PFSK-1 (cell line): ENCODE data around the gene MAGI1.

Experiments used
- FOXP2 ChIP-seq: optimal IDR thresholded peaks from 2 replicates; pipeline ENCODE3; 2011; ENCODE audit warnings: borderline replicate concordance, control low read depth, inconsistent platforms; ENCODE audit not compliant: insufficient read depth; ENCODE audit errors: extremely low read length, extremely low read depth
- POLR2AphosphoS5 ChIP-seq: IDR thresholded peaks from 2 replicates; pipeline ENCODE4 v1.6.1; 2012; ENCODE audit warnings: low read depth, mild to moderate bottlenecking, control low read depth, low read length, moderate library complexity
- SIN3A ChIP-seq: IDR thresholded peaks from 2 replicates; pipeline ENCODE4 v1.6.1; 2012; ENCODE audit warnings: mild to moderate bottlenecking, low read length, moderate library complexity, borderline replicate concordance; ENCODE audit not compliant: insufficient read depth
- TAF1 ChIP-seq: IDR thresholded peaks from 2 replicates; pipeline ENCODE4 v1.6.1; 2012; ENCODE audit warnings: low read length, control low read depth, borderline replicate concordance; ENCODE audit not compliant: insufficient read depth
- TF ChIP-seq, protein P1 (sequence below), 2 experiments: IDR thresholded peaks; 2 replicates each; pipeline versions ENCODE4 v1.6.1 to v1.8.0; 2011 to 2012; ENCODE audit warnings: low read depth in 2 of 2, low read length in 2 of 2, control low read depth in 1 of 2, inconsistent platforms in 1 of 2, mild to moderate bottlenecking in 1 of 2, moderate library complexity in 1 of 2; ENCODE audit not compliant: insufficient read depth in 1 of 2

Gene MAGI1

DNA sequence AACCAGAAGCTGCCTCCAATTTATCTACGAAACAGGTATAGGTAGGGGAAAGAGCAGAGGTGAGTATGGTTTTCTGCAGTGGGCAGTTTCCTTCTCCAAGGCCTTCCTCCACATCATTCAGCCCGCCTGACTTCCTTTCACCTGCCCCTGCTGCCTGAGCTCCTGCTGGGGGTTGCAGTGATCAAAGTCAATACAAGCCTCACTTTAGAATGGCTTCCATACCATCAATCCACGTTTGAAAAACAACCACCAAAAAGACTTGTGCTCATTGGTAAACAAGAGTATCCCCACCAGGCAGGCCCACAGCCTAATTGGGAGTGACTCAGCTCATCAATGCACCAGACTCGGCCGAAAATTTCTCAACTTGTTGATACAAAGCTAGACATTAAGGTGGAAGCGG lies 159.9 kb downstream of the MAGI1 start:
- TF ChIP-seq TAF1 (no peak), SIN3A (no peak), POLR2AphosphoS5 (no peak), FOXP2 (no peak)
- TF ChIP-seq, protein P1, sequence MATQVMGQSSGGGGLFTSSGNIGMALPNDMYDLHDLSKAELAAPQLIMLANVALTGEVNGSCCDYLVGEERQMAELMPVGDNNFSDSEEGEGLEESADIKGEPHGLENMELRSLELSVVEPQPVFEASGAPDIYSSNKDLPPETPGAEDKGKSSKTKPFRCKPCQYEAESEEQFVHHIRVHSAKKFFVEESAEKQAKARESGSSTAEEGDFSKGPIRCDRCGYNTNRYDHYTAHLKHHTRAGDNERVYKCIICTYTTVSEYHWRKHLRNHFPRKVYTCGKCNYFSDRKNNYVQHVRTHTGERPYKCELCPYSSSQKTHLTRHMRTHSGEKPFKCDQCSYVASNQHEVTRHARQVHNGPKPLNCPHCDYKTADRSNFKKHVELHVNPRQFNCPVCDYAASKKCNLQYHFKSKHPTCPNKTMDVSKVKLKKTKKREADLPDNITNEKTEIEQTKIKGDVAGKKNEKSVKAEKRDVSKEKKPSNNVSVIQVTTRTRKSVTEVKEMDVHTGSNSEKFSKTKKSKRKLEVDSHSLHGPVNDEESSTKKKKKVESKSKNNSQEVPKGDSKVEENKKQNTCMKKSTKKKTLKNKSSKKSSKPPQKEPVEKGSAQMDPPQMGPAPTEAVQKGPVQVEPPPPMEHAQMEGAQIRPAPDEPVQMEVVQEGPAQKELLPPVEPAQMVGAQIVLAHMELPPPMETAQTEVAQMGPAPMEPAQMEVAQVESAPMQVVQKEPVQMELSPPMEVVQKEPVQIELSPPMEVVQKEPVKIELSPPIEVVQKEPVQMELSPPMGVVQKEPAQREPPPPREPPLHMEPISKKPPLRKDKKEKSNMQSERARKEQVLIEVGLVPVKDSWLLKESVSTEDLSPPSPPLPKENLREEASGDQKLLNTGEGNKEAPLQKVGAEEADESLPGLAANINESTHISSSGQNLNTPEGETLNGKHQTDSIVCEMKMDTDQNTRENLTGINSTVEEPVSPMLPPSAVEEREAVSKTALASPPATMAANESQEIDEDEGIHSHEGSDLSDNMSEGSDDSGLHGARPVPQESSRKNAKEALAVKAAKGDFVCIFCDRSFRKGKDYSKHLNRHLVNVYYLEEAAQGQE (IDR thresholded peaks at IDR 0.05; ENCODE audit: insufficient read depth in 1 of 2, low read depth in 2 of 2, low read length in 2 of 2) = no peak

DNA sequence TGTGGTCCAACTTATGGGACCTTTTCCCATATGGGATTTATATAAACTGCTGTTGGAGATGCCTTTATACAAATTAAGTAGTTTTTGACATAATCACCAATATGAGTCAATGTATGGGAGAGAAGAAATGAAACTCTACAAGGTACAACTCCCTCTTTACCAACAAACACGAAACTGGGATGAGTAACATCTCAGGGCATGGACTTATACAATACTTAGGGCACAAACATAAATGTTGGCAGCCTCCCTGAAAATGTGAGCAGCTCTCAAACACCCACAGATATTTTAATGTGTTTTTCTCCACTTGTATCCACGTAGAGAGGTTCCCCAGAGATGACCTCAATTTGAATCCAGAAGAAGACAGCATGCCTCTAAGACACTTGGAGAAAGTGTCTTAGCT lies 161.6 kb downstream of the MAGI1 start:
- TF ChIP-seq TAF1 = no peak
- TF ChIP-seq POLR2AphosphoS5 = no peak
- no peak for TF ChIP-seq SIN3A
- no peak for TF ChIP-seq FOXP2
- TF ChIP-seq, protein P1 (IDR thresholded peaks at IDR 0.05; ENCODE audit: insufficient read depth in 1 of 2, low read depth in 2 of 2, low read length in 2 of 2) = no peak

DNA sequence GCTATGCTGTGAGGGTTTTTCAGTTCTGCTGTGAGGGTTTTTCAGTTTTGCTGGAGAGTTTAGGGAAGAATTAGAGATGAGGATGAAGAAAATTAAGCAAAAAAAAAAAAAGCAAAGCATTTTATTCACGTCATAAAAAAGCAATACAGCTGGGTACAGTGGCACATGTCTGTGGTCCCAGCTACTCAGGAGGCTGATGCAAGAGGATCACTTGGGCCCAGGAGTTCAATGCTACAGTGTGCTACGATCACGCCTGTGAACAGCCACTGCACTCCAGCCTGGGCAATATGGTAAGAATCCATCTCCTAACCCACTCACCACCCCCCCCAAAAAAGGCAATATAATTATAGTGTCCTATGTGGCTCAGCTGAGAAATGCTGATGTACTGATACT lies 162.7 kb downstream of the MAGI1 start:
- TF ChIP-seq, protein P1 (IDR thresholded peaks at IDR 0.05; ENCODE audit: insufficient read depth in 1 of 2, low read depth in 2 of 2, low read length in 2 of 2) = no peak
- no peak for TF ChIP-seq TAF1
- TF ChIP-seq POLR2AphosphoS5 = no peak

DNA sequence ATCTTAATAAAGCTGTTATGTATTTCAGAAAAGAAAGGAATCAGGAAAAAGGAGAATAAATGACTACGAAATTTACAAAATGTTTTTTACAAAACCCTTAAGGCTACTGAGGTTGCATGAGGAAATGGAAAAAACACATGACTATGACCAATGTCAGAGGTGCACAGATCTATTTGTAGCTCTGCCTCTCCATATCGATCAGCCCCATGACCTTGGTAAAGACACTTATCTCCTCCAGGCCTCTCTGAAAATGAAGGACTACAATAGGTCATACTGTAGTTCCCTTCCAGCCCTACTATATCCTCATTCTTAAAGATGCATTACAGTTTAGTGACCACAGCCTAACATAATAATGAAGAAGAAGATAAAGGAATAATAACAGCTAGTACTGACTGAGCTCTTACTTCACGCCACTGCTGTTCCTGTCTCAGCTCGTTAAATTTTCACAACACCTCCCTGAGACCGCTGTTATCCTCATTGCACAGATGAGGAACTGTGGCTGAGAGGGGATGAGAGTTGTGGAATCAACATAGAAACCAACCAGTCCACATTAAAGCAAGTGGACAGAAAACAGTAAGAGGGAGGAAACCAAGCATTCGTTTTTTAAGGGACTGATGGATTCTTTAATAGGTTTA lies 163.2 kb downstream of the MAGI1 start:
- TF ChIP-seq FOXP2 (no peak), TAF1 (no peak), SIN3A (no peak), POLR2AphosphoS5 (no peak)
- TF ChIP-seq, protein P1 (IDR thresholded peaks at IDR 0.05; ENCODE audit: insufficient read depth in 1 of 2, low read depth in 2 of 2, low read length in 2 of 2) = no peak

DNA sequence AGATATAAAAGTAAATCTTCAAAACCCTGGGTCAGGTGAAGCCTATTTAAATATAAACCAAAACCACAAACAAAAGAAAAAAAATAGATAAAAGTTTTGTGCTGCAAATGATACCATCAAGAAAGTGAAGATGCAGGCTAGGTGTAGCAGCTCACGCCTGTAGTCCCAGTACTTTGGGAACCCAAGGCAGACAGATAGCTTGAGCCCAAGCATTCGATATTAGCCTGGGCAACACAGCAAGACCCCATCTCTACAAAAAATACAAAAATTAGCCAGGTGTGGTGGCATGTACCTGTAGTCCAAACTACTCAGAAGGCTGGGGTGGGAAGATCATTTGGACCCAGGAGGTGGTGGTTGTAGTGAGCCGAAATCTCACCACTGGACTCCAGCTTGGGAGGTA lies 164.8 kb downstream of the MAGI1 start:
- TF ChIP-seq TAF1 (no peak), SIN3A (no peak), POLR2AphosphoS5 (no peak), FOXP2 (no peak)
- TF ChIP-seq, protein P1 (IDR thresholded peaks at IDR 0.05; ENCODE audit: insufficient read depth in 1 of 2, low read depth in 2 of 2, low read length in 2 of 2) = no peak
